Memory B cell (primary cell): Measurements from ENCODE around the gene PKD1.
"Not testable (repeated sequence)": the region's sequence is repeated elsewhere in the genome, so short reads cannot be mapped to it uniquely, and the experiment has no call there.

Source experiments
- ATAC-seq: fragments of 150-1000 bp; cut with Tn5 transposase; 2 replicates; pipeline ENCODE4 v1.10.0; 2021; ENCODE audit warnings: low read depth, mild to moderate bottlenecking, moderate library complexity
- DNase-seq, 2 donors: peaks; one replicate each; pipeline ENCODE4 v3.0.0; 2022; ENCODE audit warnings: low spot score in 2 of 2
- H3K27ac Mint-ChIP-seq: one replicate; pipeline ENCODE4 v1.8.0; 2022; ENCODE audit warnings: mild to moderate bottlenecking, moderate library complexity, mixed read lengths
- H3K27me3 Mint-ChIP-seq: one replicate; pipeline ENCODE4 v1.8.0; 2022; ENCODE audit warnings: mixed read lengths
- H3K36me3 Mint-ChIP-seq: one replicate; pipeline ENCODE4 v1.8.0; 2022; ENCODE audit warnings: mild to moderate bottlenecking, mixed read lengths
- H3K4me1 Mint-ChIP-seq: one replicate; pipeline ENCODE4 v1.8.0; 2022; ENCODE audit warnings: mixed read lengths
- H3K4me3 Mint-ChIP-seq: one replicate; pipeline ENCODE4 v1.8.0; 2022; ENCODE audit warnings: mild to moderate bottlenecking, moderate library complexity, mixed read lengths
- H3K9me3 Mint-ChIP-seq: one replicate; pipeline ENCODE4 v1.8.0; 2022; ENCODE audit warnings: mixed read lengths

The PKD1 gene

GRCh38 chr16:2115591-2115973, 20.1 kb downstream of the PKD1 start:
- DNase-seq (no peak), ATAC-seq (no peak)
- Mint-ChIP-seq H3K27me3 (no peaks in the 10 kb centered on the region), H3K27ac (no peak overlapping the region), H3K36me3 (peaks cover 3% of the 10 kb centered on the region), H3K4me3 (no peak overlapping the region), H3K4me1 (peaks cover 4% of the 10 kb centered on the region), H3K9me3 (no peaks in the 10 kb centered on the region)

DNA sequence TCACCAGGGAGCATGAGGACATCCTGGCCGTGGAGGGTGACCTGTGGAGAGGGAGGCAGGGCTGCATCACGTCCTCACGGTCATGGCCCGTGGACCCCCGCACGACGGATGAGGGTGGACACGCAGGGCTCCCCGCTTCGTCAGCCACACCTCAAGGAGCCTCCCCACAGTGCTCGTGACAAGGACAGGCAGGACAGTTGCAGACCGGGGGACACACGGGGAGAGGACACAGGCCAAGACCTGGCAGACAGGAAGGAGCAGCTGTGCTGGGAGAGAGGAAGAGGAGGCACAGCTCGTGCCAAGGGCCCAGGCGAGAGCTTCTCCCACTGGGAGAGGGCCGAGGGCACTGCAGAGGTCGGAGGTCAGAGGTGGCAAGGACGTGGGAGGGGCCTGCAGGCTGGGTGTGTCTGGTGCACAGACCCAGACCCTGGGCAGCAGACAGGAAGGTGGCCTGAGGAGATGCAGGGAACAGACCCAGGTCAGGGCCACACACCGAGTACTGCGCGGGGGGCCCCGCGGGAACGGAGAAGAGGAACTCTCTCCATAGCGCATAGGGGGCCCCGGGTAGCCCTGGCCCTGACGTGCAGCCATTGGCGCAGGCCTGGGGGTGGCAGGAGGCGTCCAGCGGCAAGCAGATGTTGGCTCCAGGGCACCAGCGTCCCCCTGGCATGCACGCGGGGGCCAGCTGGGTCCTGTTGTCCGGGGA, 20.7 kb downstream of the PKD1 start:
- H3K4me1 Mint-ChIP-seq, H3K27me3 Mint-ChIP-seq, H3K9me3 Mint-ChIP-seq, ATAC-seq, DNase-seq, H3K36me3 Mint-ChIP-seq, H3K4me3 Mint-ChIP-seq: not testable (repeated sequence)
- H3K27ac Mint-ChIP-seq = peak overlapping the region; percentile 84

- H3K4me1 Mint-ChIP-seq, H3K27ac Mint-ChIP-seq, DNase-seq, H3K9me3 Mint-ChIP-seq, H3K27me3 Mint-ChIP-seq, H3K4me3 Mint-ChIP-seq, H3K36me3 Mint-ChIP-seq, ATAC-seq: not testable (repeated sequence)
These were observed 21.5 kb downstream of the PKD1 start for GRCh38 chr16:2114225-2114624.

DNA sequence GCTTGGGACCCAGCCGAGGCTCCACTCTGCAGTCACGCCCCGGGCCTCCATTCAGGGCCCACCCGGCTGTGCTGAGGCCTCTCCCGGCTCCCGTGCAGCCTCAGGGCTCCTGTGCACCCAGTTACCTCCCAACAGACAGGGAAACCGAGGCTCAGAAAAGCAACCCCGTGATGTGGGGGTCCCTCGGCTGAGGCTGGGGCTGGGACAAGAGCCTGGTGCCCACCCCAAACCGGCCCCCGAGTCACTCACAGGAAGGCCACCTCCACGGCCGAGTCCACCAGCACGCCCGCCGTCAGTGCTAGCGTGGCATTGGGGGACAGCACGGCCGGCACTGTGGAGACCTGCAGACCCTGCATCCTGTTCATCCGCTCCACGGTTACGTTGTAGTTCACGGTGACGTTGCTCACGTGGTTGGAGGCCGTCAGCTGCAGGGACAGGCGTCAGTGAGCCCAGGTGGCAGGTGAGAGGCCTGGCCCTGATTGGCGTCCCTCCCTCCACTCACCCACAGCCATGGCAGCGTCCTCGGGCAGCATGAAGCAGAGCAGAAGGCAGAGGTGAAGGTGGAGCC, 23.1 kb downstream of the PKD1 start:
- not testable (repeated sequence) for H3K27me3 Mint-ChIP-seq, H3K9me3 Mint-ChIP-seq, H3K27ac Mint-ChIP-seq, H3K4me1 Mint-ChIP-seq, DNase-seq, H3K36me3 Mint-ChIP-seq, ATAC-seq, H3K4me3 Mint-ChIP-seq

- ATAC-seq, DNase-seq, H3K27ac Mint-ChIP-seq, H3K4me3 Mint-ChIP-seq, H3K9me3 Mint-ChIP-seq, H3K4me1 Mint-ChIP-seq, H3K36me3 Mint-ChIP-seq, H3K27me3 Mint-ChIP-seq: not testable (repeated sequence)
These were observed 24.0 kb downstream of the PKD1 start for GRCh38 chr16:2111412-2112335.

GRCh38 chr16:2111009-2111353, 24.7 kb downstream of the PKD1 start:
- ATAC-seq, H3K9me3 Mint-ChIP-seq, H3K27me3 Mint-ChIP-seq, DNase-seq, H3K4me1 Mint-ChIP-seq, H3K36me3 Mint-ChIP-seq, H3K4me3 Mint-ChIP-seq, H3K27ac Mint-ChIP-seq: not testable (repeated sequence)

DNA sequence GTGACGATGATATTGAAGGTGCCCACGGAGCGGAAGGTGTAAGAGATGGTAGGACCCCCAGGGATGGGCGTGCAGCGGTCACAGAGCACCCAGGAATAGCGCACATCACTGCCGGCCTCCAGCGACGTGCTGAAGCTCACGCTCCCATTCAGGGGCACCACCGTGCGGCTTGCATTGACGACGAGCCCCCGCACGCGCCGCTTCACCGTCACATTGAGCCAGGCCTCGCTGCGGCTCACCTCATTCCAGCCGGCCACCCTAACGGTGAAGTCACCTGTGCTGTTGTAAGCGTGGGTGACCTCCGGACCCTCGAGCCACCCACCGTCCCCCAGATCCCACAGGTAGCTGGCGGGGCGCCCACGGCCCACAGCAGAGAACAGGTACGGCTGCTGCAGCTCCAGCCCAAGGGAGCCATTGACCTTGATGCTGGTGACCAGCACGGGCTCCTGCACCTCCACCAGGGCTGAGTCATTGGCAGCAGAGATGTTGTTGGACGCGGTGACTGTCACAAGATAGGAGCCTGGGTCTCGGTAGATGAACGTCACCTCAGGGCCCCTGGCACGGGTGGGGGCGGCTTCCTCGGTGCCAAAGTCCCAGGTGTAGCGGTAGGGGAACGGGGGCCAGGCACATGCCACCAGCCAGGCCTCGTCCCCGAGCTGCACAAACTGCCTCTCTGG, 25.2 kb downstream of the PKD1 start:
- H3K4me1 Mint-ChIP-seq, DNase-seq, H3K27ac Mint-ChIP-seq, H3K36me3 Mint-ChIP-seq, H3K4me3 Mint-ChIP-seq, H3K27me3 Mint-ChIP-seq, ATAC-seq, H3K9me3 Mint-ChIP-seq: not testable (repeated sequence)

DNA sequence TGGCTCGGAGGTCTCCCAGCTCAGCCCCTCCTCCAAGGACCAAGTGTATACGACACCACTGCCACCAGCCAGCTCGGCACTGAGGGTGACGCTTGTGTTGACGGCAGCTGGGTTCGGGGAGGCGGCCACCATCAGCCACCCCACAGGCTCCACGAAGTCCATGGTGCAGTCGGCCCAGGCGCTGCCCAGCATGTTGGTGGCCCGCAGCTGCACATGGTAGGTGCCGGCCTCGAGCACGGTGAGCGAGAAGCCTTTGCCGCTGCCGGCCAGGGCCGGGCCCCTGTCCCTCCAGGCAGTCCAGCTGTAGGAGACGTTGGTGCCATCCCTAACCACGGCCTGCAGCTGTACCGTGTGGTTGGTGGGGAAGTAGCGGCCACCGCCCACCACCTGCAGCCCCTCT, 25.8 kb downstream of the PKD1 start:
- H3K4me1 Mint-ChIP-seq, ATAC-seq, H3K36me3 Mint-ChIP-seq: not testable (repeated sequence)

DNA sequence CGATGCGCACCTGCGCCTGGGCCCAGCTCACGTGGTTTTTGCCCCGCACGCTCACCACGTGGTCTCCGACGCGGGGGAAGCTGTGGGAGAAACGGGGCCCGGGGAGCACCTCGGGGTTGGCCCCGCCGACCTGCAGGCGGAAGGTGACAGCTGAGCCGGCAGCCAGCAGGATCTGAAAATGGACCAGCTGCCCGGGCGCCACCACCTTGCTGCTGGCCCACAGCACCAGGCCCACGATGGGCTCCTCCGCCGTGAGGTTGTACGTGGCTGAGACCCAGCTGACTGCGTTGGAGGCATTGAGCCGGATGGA, 26.5 kb downstream of the PKD1 start:
- not testable (repeated sequence) for DNase-seq

More for the DNA sequence above, 25.8 kb downstream of the PKD1 start:
- not testable (repeated sequence) for H3K27me3 Mint-ChIP-seq, H3K9me3 Mint-ChIP-seq, H3K27ac Mint-ChIP-seq, DNase-seq, H3K4me3 Mint-ChIP-seq

GRCh38 chr16:2108446-2109270, 27.0 kb downstream of the PKD1 start:
- not testable (repeated sequence) for H3K27ac Mint-ChIP-seq, H3K9me3 Mint-ChIP-seq, H3K36me3 Mint-ChIP-seq, H3K27me3 Mint-ChIP-seq, H3K4me1 Mint-ChIP-seq, DNase-seq, ATAC-seq, H3K4me3 Mint-ChIP-seq

More for the DNA sequence above, 26.5 kb downstream of the PKD1 start:
- H3K4me3 Mint-ChIP-seq, H3K27ac Mint-ChIP-seq, H3K36me3 Mint-ChIP-seq, H3K27me3 Mint-ChIP-seq, ATAC-seq, H3K9me3 Mint-ChIP-seq, H3K4me1 Mint-ChIP-seq: not testable (repeated sequence)

DNA sequence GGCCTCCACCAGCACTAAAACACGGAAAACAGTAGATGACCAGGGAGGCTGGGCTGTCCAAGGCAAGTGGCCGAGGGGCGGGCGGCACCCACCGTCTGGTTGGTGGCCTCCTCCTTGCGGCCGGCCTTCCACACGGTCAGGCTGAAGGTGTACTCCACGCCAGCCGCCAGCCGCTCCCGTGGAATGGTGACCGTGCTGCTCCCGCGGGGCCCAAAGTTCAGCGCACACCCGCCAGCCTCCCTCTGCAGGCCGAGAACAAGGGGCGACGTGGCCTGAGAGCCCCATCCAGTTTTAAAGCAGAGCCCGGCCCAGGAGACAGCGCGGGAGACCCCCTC, 27.9 kb downstream of the PKD1 start:
- not testable (repeated sequence) for H3K4me1 Mint-ChIP-seq

DNA sequence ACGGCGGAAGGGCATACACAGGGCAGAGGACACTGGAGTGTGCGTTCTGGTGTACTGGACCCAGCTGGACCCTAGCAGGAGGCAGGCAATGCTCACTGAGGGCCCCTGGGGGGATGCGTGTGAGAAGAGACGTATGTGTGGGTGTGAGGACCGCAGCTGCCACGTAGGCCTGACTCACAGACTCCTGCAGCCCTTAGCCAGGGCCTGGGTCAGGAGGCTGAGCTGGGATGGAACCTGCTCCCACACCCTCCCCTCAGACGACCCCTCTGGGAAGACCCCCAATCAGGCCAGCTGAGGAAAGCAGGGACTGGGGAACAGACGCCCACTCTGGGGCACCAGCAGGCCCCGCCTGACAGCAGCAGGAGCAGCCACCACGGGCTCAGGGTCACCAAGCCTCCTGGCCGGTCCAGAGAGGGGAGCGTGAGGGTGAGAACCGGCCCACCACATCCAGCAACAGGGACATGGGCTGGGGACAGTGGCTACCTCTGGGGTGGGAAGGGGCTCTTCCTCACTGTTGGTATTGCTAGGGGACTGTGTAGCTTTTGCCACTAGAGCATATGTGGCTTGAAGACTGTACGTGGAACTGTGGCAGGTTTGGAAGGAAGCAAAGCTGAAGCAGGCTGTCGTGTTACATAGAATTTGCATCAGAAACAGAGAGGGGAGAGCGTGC, 28.4 kb downstream of the PKD1 start:
- H3K4me3 Mint-ChIP-seq, H3K36me3 Mint-ChIP-seq, H3K4me1 Mint-ChIP-seq, DNase-seq, H3K27ac Mint-ChIP-seq, H3K9me3 Mint-ChIP-seq, H3K27me3 Mint-ChIP-seq, ATAC-seq: not testable (repeated sequence)

More for the DNA sequence above, 27.9 kb downstream of the PKD1 start:
- not testable (repeated sequence) for H3K4me3 Mint-ChIP-seq, H3K27me3 Mint-ChIP-seq, H3K36me3 Mint-ChIP-seq, DNase-seq, H3K9me3 Mint-ChIP-seq, ATAC-seq, H3K27ac Mint-ChIP-seq

DNA sequence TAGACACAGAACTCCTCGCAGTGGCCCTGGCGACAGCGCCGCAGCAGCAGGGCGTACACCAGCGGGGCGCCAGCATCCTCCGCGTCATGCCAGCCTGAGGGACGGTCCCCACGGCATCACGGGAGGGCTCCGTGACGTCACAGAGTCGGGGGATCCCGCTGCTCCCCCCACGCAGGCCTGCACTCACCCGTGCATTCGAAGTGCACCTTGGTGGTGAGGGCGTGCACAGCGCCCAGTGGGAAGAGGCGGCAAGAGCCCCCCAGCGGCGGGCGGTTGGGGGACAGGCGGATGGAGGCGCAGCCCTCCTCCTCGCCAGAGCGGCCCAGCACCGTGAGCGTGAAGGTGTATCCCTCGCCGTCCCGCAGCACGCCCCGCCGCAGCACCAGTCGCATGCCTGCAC, 29.5 kb downstream of the PKD1 start:
- not testable (repeated sequence) for H3K9me3 Mint-ChIP-seq, H3K4me3 Mint-ChIP-seq, DNase-seq, H3K4me1 Mint-ChIP-seq, H3K36me3 Mint-ChIP-seq, ATAC-seq, H3K27ac Mint-ChIP-seq, H3K27me3 Mint-ChIP-seq
